Adrenal gland (tissue), 12 donors: ENCODE results near the gene AGAP1. TPM values are rescaled to one million over a fixed set of nuclear protein-coding genes. Genes with fewer than 3 reads are reported as not detected.

Experiments
- DNase-seq, 7 donors: peaks; one replicate each; pipeline ENCODE4 v3.0.0-alpha.2; 2019 to 2020
- H3K27ac ChIP-seq, 5 donors: fragments of 200-600 bp; sonication (generic) in 4 of 5; 1 replicate in 3 of 5; 2 replicates in 2 of 5; pipeline versions ENCODE4 v1.5.1 to v1.8.0; 2016 to 2020; ENCODE audit warnings: mild to moderate bottlenecking in 1 of 5
- H3K27me3 ChIP-seq: fragments of 200-600 bp; 2 replicates; pipeline ENCODE4 v1.8.0; 2021
- H3K36me3 ChIP-seq, 2 donors: fragments of 200-600 bp; replicated peaks in 1 of 2; 1 replicate in 1 of 2; 2 replicates in 1 of 2; pipeline versions ENCODE4 v1.5.1 to v1.8.0; 2018 to 2022
- H3K4me1 ChIP-seq, 2 donors: fragments of 200-600 bp; replicated peaks in 1 of 2; 1 replicate in 1 of 2; 2 replicates in 1 of 2; pipeline versions ENCODE4 v1.5.1 to v1.8.0; 2018 to 2021
- H3K4me3 ChIP-seq, 4 donors: fragments of 200-600 bp; sonication (generic) in 3 of 4; one replicate each; pipeline ENCODE4 v1.5.1; 2016 to 2018
- H3K9me3 ChIP-seq, 3 donors: fragments of 200-600 bp; sonication (generic) in 1 of 3; replicated peaks in 1 of 3; 1 replicate in 2 of 3; 2 replicates in 1 of 3; pipeline versions ENCODE4 v1.5.1 to v1.8.0; 2016 to 2021
- POLR2A ChIP-seq, 2 donors: fragments of 450-650 bp; IDR thresholded peaks; one replicate each; pipeline ENCODE4 v1.6.1; 2017; ENCODE audit warnings: antibody characterized with exemption in 2 of 2, mild to moderate bottlenecking in 2 of 2, moderate library complexity in 1 of 2
- WGBS, 4 donors: extraction: QIAGEN DNeasy Blood & Tissue Kit in 2 of 4; methylation state at CpG; one replicate each; pipeline versions ENCODE4 v1.1.5 to v1.1.7; 2013 to 2017; 5-methylcytosine and 5-hydroxymethylcytosine counted together
- intact Hi-C, 2 donors: fragments of 100-400 bp; cut with DNase I; formaldehyde crosslinking; loops; one replicate each; pipeline versions ENCODE4 v1.14.1 to v1.15.0; 2022 to 2023
- polyA plus RNA-seq, 3 donors: library from polyadenylated mRNA; stranded (reverse); fragments of 200-250 nt in 2 of 3; fragments of 350-450 nt in 1 of 3; fragmentation: Illumina TruSeq in 1 of 3; extraction: RNeasy Lipid Tissue Mini Kit (QIAGEN cat#74804) in 1 of 3; gene quantifications; one replicate each; pipeline ENCODE4 v1.2.3, GENCODE V29; 2013 to 2014
- total RNA-seq, 9 donors: library from RNA; depleted of rRNA in 4 of 9; stranded (reverse); fragments of >200 nt in 4 of 9; fragments of 120-200 nt in 1 of 9; fragmentation: NEBNext Ultra II Directional in 1 of 9; extraction: Animal tissue kit (Norgen Biotek cat#: 25700) in 1 of 9; gene quantifications; one replicate each; pipeline versions ENCODE4 v1.1.0 to v1.2.4, GENCODE V29; 2013 to 2023
- TF ChIP-seq, protein P1 (sequence below), 6 experiments: fragments of 450-650 bp in 4 of 6; fragments of 200-600 bp in 2 of 6; sonication (generic) in 1 of 6; IDR thresholded peaks; 1 replicate in 5 of 6; 2 replicates in 1 of 6; pipeline versions ENCODE4 v1.5.1 to v1.8.0; 2016 to 2021; ENCODE audit warnings: antibody characterized with exemption in 6 of 6, mild to moderate bottlenecking in 2 of 6, moderate library complexity in 1 of 6
- donor health status: healthy with polysubstance abuse.
- donor health status: Bipolar disorder and iron deficiency.
- donor health status: DM: yes; HTN: yes; CAD: no.
- donor health status: DM: no; HTN: no; CAD: no.
- donor health status: DM: no; HTN: no; CAD: no.
- donor health status: DM: yes; HTN: yes; CAD: no.

Gene AGAP1
- total and polyA plus RNA-seq, 12 donors: 5.3 to 29.6 (median 17.7) TPM

DNA sequence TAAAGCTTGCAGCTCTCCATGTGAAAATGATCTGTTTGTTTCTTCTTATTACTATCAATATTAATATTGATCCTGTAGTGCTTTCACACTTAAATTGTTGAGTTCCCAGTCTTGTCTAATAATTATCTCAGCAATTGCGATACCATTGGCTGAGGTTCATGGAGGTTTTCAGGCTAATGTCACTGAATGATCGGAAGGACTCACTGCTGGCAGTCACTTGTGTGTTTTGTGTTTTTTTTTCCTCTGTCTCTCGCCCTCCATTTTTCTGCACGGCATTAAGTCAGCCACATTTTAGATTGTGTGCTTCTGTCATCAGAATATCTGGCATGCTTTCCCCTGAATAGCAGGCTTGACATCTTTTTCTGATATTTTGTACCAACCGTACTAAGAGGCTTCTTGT, 43.7 kb downstream of the AGAP1 start:
- DNase-seq: peak in 1 of 7 donors; percentile 23
- no peak overlapping the region for H3K4me3 ChIP-seq
- intact Hi-C loops: no loop called here
- no peaks in the 10 kb centered on the region for H3K9me3 ChIP-seq
- H3K27ac ChIP-seq: no peak overlapping the region
- H3K4me1 ChIP-seq: peaks cover 0 to 7% of the 10 kb centered on the region in 2 donors
- no peaks in the 10 kb centered on the region for H3K36me3 ChIP-seq
- TF ChIP-seq POLR2A (IDR thresholded peaks at IDR 0.05): no peak
- TF ChIP-seq, protein P1, sequence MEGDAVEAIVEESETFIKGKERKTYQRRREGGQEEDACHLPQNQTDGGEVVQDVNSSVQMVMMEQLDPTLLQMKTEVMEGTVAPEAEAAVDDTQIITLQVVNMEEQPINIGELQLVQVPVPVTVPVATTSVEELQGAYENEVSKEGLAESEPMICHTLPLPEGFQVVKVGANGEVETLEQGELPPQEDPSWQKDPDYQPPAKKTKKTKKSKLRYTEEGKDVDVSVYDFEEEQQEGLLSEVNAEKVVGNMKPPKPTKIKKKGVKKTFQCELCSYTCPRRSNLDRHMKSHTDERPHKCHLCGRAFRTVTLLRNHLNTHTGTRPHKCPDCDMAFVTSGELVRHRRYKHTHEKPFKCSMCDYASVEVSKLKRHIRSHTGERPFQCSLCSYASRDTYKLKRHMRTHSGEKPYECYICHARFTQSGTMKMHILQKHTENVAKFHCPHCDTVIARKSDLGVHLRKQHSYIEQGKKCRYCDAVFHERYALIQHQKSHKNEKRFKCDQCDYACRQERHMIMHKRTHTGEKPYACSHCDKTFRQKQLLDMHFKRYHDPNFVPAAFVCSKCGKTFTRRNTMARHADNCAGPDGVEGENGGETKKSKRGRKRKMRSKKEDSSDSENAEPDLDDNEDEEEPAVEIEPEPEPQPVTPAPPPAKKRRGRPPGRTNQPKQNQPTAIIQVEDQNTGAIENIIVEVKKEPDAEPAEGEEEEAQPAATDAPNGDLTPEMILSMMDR (IDR thresholded peaks at IDR 0.05): no peak
- 66 to 80% (median 76%) methylated on average over 5 of the region's 5 CpGs for WGBS, 4 donors
- no peaks in the 10 kb centered on the region for H3K27me3 ChIP-seq

DNA sequence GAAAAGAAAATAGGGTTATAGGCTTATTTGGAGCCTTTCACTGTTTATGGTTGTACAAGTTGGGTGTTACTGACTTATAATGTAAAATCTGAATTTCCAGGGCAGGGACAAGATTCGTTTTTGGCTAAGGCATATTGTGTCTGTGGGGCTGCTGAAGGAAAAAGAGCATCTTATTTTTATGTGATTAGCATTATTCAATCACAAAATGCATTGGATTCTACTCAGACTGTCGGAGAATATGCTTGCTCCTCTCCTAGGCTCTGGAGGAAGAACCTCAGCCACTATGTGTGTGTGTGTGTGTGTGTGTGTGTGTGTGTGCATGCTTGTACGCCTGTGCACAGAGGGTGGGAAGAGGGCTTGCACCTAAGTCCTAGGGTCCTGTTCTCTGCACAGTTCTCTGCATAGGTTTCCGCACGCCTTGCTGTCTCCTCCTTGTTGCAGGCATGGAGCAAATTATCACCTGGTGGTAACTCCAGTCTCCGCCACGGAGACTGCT, 44.3 kb downstream of the AGAP1 start:
- WGBS, 4 donors: 82 to 85% (median 83%) methylated on average over 6 to 7 of the region's 7 CpGs
- Histone ChIP-seq H3K4me1 (peaks cover 0 to 7% of the 10 kb centered on the region in 2 donors), H3K27me3 (no peaks in the 10 kb centered on the region), H3K27ac (no peak overlapping the region), H3K36me3 (no peaks in the 10 kb centered on the region), H3K9me3 (no peaks in the 10 kb centered on the region), H3K4me3 (no peak overlapping the region)
- intact Hi-C loops: no loop called here
- TF ChIP-seq POLR2A (IDR thresholded peaks at IDR 0.05): no peak
- TF ChIP-seq, protein P1 (IDR thresholded peaks at IDR 0.05): no peak
- no peak for DNase-seq

GRCh38 chr2:235538981-235539380, 45.1 kb downstream of the AGAP1 start:
- Histone ChIP-seq H3K36me3 (no peaks in the 10 kb centered on the region), H3K4me3 (no peak overlapping the region), H3K27me3 (no peaks in the 10 kb centered on the region), H3K9me3 (no peaks in the 10 kb centered on the region), H3K4me1 (peaks cover 0 to 7% of the 10 kb centered on the region in 2 donors), H3K27ac (no peak overlapping the region)
- peak in 2 of 7 donors; percentile 14 to 22 for DNase-seq
- intact Hi-C loops: no loop called here
- WGBS, 4 donors: 50 to 63% (median 55%) methylated on average over 5 of the region's 5 CpGs
- TF ChIP-seq POLR2A (IDR thresholded peaks at IDR 0.05): no peak
- TF ChIP-seq, protein P1 (IDR thresholded peaks at IDR 0.05): no peak

DNA sequence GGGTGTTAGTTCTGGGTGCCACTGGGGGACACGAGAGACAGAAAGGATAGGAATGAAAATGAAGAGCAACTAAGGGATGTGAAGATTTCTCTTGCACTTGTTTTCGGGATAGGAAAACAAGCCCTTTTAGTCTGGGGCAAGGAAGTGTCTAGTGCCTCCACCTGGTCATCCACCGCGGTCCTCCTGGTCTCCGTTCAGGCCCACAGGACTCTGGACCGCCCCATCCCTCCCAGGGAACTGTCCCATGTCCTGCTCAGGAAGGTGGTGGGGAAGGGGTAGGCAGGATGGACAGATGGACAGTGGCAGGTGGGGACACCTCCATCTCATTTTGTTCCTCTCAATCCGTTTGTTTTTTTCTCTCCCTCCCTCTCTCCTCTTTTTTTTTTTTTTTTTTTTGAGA, 45.9 kb downstream of the AGAP1 start:
- 87 to 91% (median 90%) methylated on average over 7 of the region's 7 CpGs for WGBS, 4 donors
- no peak overlapping the region for H3K27ac ChIP-seq
- DNase-seq: no peak
- H3K4me3 ChIP-seq: no peak overlapping the region
- no peaks in the 10 kb centered on the region for H3K9me3 ChIP-seq
- no peaks in the 10 kb centered on the region for H3K36me3 ChIP-seq
- intact Hi-C loops: no loop called here
- H3K27me3 ChIP-seq: no peaks in the 10 kb centered on the region
- H3K4me1 ChIP-seq: peaks cover 0 to 7% of the 10 kb centered on the region in 2 donors
- TF ChIP-seq POLR2A (IDR thresholded peaks at IDR 0.05): no peak
- TF ChIP-seq, protein P1 (IDR thresholded peaks at IDR 0.05): no peak
